GM13976 (cell line): Measurements from ENCODE around the gene MTSS2.
"Not testable (repeated sequence)": the region's sequence is repeated elsewhere in the genome, so short reads cannot be mapped to it uniquely, and the experiment has no call there.

Experiments used
- DNase-seq: peaks from one replicate; pipeline ENCODE4 v3.0.0; 2012; ENCODE audit warnings: low spot score
- in situ Hi-C: fragments of 300-500 bp; cut with MboI; formaldehyde crosslinking; loops from one replicate; pipeline ENCODE4 v1.12.0; 2022; ENCODE audit warnings: low sequenced_read_pairs, mixed read lengths, inconsistent platforms; ENCODE audit not compliant: unreplicated experiment
- TF ChIP-seq, protein P1 (sequence below): IDR thresholded peaks from 2 replicates; pipeline ENCODE4 v1.5.1; 2012; ENCODE audit warnings: borderline replicate concordance, mild to moderate bottlenecking; ENCODE audit not compliant: insufficient read depth; ENCODE audit errors: extremely low read depth, missing control alignments, control extremely low read depth

MTSS2 gene

DNA sequence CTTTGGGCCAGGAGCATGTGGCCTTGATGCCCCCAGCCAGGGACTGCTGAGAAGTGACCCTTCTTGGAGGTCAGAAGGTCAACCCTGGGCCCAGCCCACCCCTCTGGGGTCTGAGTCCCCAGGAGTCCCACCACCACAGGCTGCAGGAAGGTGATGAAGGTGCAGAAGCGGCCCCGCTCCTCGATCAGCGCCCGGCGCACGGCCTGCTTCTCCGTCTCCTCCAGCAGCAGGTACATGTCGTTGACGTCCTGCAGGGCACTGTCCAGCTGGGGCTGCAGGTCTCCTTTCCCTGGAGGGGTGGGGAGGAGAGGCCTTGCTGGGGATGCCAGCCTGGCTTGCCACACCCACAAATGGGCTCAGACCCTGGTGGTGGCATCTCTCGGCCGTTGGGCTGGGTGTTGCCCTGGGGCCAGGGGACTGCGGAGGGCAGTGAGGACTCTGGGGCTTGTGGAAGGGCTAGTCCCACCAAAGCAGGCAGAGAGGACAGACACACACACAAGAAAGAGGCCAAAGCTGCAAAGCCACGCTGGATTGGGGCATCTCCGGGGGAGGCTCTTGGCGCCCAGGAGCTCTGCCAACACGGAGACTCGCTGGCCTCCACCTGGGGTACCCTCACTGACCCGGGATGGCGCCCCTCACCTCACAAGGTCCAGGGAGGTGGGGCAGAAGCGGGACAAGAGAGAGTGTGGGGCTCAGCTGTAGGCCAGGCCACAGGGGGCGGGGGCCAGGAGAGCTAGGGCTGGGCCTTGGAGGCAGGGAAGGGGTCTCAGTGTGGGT, 7.5 kb downstream of the MTSS2 start:
- TF ChIP-seq, protein P1, sequence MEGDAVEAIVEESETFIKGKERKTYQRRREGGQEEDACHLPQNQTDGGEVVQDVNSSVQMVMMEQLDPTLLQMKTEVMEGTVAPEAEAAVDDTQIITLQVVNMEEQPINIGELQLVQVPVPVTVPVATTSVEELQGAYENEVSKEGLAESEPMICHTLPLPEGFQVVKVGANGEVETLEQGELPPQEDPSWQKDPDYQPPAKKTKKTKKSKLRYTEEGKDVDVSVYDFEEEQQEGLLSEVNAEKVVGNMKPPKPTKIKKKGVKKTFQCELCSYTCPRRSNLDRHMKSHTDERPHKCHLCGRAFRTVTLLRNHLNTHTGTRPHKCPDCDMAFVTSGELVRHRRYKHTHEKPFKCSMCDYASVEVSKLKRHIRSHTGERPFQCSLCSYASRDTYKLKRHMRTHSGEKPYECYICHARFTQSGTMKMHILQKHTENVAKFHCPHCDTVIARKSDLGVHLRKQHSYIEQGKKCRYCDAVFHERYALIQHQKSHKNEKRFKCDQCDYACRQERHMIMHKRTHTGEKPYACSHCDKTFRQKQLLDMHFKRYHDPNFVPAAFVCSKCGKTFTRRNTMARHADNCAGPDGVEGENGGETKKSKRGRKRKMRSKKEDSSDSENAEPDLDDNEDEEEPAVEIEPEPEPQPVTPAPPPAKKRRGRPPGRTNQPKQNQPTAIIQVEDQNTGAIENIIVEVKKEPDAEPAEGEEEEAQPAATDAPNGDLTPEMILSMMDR: no peak
- in situ Hi-C loops: no loop called here
- DNase-seq: no peak

DNA sequence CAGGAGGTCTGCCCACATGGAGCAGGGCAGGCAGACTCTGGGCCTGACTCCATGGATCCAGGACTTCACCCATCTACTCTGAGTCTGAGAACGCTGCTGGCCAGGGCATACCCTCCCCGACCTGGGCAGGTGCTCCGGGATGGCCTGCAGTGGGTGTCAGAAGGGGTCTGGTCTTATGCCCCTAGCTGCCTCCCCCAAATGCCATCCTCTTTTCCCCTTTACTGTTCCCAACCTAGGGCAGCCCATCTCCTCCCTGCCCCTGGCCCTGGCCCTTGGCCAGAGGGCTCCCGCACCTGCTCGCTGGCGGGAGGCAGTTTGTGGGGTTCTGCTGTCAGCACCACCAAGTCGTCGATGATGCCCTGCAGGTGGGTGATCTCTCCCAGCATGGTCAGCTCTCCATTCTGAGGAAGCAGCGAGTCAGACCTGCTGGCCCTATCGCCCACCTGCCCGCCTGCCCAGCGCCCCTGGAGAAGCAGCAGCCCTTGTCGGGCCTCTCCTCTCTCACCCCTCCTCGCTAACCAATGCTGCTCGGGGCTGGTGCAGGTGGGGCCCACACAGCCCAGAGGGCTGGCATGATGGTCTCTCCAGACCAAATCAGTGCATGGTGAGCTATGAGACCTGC, 8.2 kb downstream of the MTSS2 start:
- no peak for DNase-seq
- TF ChIP-seq, protein P1: no peak
- in situ Hi-C loops: no loop called here

DNA sequence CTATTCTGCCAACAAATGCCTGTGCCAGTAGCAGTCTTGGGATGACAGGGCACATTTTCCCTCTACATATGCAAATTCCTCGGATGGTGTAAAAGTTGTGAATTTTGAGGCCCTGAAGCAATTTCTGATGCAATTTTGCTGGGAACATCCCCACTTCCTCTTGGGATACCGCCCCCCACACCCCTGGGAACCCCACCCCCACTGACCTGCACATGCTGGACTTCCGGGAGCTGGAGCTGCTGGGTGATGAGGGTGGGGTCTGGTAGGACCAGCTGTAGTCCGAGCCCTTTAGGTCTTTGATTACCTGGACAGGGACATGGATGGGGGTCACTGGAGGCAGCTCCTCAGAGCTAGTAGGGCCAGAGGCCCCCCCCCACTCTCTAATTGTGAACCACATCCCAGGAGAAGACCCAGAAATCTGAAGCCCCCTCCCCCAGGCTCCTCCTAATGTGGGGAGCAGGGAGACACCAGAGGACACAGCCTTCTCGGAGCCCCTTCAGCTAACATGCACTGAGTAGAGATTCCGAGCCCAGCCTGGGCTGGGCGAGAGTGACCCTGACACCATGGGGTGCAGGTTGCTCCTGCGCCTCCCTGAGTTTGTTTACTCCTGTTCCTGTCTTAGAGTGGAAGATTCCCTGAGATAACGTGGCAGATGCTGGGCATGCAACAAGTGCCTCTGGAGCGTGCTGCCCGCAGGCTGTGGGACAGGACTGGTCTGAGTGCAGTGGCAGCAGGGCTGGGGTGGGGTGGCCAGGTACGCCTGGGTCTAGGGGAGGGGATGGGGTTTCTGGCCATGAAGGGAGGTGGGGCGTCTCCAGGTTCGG, 9.0 kb downstream of the MTSS2 start:
- DNase-seq: no peak
- in situ Hi-C loops: no loop called here
- TF ChIP-seq, protein P1: no peak

DNA sequence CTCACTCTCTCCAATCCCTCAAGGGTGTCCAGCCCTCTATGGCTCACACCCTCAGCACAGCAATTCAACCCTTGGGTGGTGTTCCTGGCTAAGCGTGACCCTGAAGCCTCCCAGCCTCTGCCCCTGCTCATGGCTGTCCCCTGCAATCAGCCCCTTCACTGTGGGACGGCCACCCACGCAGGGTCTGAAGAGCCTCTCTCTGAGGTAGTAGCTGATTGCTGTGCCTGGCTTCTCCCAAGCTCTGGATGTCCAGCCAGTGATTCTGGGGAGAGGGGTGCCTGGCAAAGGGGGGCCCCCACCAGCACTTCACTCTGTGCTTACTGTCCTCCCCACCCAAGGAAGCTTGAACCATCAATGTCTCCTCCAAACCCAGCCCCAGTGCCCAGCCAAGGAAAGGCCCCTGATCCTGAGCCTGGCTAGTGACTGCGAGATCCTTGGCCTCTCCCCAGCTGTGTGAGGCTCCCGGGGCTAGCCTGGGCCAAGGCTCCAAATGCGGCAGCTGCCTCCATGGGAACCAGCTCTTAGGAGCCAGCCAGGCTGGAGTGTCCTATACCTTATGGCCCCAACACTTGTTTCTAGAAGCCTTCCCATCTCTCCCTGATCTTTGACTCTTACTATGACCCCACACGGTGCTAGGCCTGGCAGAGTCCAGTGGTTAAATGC, 9.9 kb downstream of the MTSS2 start:
- DNase-seq: no peak
- in situ Hi-C loops: no loop called here
- TF ChIP-seq, protein P1: no peak

DNA sequence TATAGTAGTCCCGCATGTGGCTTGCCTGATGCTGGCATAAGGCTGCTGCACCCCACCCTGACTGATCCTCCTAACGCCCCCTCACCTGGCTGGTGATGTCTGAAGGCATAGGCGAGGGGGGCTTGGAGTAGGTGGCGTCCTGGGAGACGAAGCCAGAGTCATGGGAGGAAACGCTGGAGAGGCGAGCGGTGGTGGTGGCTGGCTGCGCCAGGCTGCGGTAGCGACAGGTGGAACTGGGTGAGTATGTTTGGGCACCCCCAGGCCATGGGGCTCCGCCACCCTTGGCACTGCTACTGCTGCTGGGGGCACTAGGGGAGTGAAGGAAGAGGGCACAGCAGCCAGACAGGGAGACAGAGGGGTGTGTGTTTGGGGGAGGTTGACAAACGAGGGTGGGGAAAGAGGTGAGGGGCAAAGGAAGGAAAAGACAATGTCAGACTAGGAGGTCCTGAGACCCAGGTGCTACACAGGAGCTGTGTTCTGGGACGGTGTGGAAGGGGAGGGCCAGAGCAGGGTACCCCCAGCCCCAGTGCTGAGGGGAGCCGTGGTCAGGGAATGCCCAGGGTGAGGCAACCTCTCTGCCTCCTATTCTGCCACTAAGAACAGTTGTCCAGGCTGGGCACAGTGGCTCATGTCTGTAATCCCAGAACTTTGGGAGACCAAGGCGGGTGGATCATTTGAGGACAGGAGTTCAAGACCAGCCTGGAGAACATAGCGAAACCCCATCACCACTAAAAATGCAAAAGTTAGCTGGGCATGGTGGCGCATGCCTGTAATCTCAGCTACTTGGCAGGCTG, 11.4 kb downstream of the MTSS2 start:
- TF ChIP-seq, protein P1: no peak
- in situ Hi-C loops: no loop called here

DNA sequence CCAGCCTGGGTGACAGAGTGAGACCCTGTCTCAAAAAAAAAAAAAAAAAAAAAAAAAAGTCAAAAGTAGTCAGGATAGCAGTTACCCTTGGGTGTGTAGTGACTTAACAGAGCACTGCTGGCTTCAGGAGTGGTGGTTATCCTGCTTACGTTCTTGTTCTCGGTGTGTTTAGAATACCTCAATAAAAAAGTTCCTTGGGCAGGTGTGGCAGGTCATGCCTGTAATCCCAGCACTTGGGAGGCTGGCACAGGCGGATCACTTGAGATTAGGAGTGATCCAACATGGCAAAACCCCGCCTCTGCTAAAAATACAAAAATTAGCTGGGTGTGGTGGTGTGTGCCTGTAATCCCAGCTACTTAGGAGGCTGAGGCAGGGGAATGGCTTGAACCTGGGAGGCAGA, 14.9 kb downstream of the MTSS2 start:
- in situ Hi-C loops, DNase-seq: not testable (repeated sequence)

More for the DNA sequence above, 11.4 kb downstream of the MTSS2 start:
- DNase-seq: no peak
